HEK293T (cell line): ENCODE measurements around the gene ITGB5.

Experiments used
- BHLHE40 ChIP-seq: fragments of 450-650 bp; IDR thresholded peaks from 2 replicates; pipeline ENCODE4 v1.6.1; 2016; ENCODE audit warnings: mild to moderate bottlenecking, moderate library complexity, borderline replicate concordance
- FOXM1 ChIP-seq: fragments of 450-650 bp; IDR thresholded peaks from 2 replicates; pipeline ENCODE4 v1.6.1; 2017; ENCODE audit warnings: mild to moderate bottlenecking, borderline replicate concordance
- HDGF ChIP-seq: fragments of 450-650 bp; IDR thresholded peaks from 2 replicates; pipeline ENCODE4 v1.6.1; 2017; ENCODE audit warnings: antibody characterized with exemption, borderline replicate concordance
- SP1 ChIP-seq: fragments of 450-650 bp; IDR thresholded peaks from 2 replicates; pipeline ENCODE4 v1.6.1; 2017
- ZNF384 ChIP-seq: fragments of 450-650 bp; IDR thresholded peaks from 2 replicates; pipeline ENCODE4 v1.6.1; 2016
- TF ChIP-seq, protein P1 (sequence below): fragments of 450-650 bp; IDR thresholded peaks from 2 replicates; pipeline ENCODE4 v1.6.1; 2016

DNA sequence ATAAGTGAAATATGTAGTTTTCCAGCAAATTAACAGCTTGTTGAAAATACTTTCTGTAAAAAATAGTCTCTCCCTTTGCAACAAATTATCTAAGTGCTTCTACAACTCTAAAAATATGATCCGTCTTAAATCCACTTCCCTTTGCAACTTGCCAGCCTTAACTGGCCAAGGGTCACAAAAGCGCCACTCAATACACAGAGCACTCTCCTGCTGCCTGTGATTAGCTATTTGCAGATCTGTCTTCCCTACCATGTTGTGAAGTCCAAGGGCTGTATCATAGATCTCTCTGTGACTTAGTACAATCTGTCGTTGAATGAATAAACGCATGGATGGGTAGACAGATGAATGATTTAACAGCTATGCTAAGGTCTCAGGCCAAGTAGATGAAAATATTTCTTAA is 76.2 kb downstream of the ITGB5 start:
- TF ChIP-seq ZNF384 (no peak), HDGF (no peak), SP1 (no peak), FOXM1 (no peak), BHLHE40 (no peak)
- TF ChIP-seq, protein P1, sequence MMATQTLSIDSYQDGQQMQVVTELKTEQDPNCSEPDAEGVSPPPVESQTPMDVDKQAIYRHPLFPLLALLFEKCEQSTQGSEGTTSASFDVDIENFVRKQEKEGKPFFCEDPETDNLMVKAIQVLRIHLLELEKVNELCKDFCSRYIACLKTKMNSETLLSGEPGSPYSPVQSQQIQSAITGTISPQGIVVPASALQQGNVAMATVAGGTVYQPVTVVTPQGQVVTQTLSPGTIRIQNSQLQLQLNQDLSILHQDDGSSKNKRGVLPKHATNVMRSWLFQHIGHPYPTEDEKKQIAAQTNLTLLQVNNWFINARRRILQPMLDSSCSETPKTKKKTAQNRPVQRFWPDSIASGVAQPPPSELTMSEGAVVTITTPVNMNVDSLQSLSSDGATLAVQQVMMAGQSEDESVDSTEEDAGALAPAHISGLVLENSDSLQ = peak; percentile 43; the same call in 1 of the 2 replicates
